MCF 10A (cell line): ENCODE measurements around the gene PTPRU. TPM values are rescaled to one million over a fixed set of nuclear protein-coding genes. Genes with fewer than 3 reads are reported as not detected.

Experiments
- BruUV-seq: library from RNA; stranded (reverse); fragments of 400-500 nt; replicated peaks from 2 replicates; lab custom pipeline; 2021; lab: Mats Ljungman, UMichigan
- CTCF ChIA-PET: fragments of 300-600 bp; sonication (Branson Sonifier 250); formaldehyde crosslinking; extraction: SDS; loops from one replicate; lab custom pipeline; 2021; ENCODE audit warnings: antibody characterized with exemption, inconsistent platforms; lab: Yijun Ruan, JAX
- POLR2A ChIA-PET: fragments of 300-600, 350-650 bp; sonication (Branson Sonifier 250); formaldehyde crosslinking; extraction: SDS; loops from one replicate; lab custom pipeline; 2020; ENCODE audit warnings: antibody characterized with exemption, inconsistent platforms; lab: Yijun Ruan, JAX
- DNase-seq: peaks from one replicate; pipeline ENCODE4 v3.0.0-alpha.2; 2018; ENCODE audit not compliant: unreplicated experiment
- H3K27ac Mint-ChIP-seq: one replicate; pipeline ENCODE4 v1.8.0; 2022; ENCODE audit warnings: mild to moderate bottlenecking, low read depth, mixed read lengths; ENCODE audit not compliant: unreplicated experiment
- H3K27me3 Mint-ChIP-seq: one replicate; pipeline ENCODE4 v1.8.0; 2022; ENCODE audit warnings: mixed read lengths; ENCODE audit not compliant: insufficient read depth, unreplicated experiment
- H3K36me3 Mint-ChIP-seq: one replicate; pipeline ENCODE4 v1.8.0; 2022; ENCODE audit warnings: mild to moderate bottlenecking, moderate library complexity, mixed read lengths; ENCODE audit not compliant: insufficient read depth, unreplicated experiment
- H3K4me1 Mint-ChIP-seq: one replicate; pipeline ENCODE4 v1.8.0; 2022; ENCODE audit warnings: mixed read lengths; ENCODE audit not compliant: insufficient read depth, unreplicated experiment
- H3K4me3 Mint-ChIP-seq: one replicate; pipeline ENCODE4 v1.8.0; 2022; ENCODE audit warnings: mild to moderate bottlenecking, moderate library complexity, mixed read lengths; ENCODE audit not compliant: unreplicated experiment
- H3K9me3 Mint-ChIP-seq: one replicate; pipeline ENCODE4 v1.8.0; 2022; ENCODE audit warnings: mixed read lengths; ENCODE audit not compliant: unreplicated experiment
- intact Hi-C: fragments of 100-400 bp; cut with micrococcal nuclease; formaldehyde crosslinking; loops from 2 replicates; pipeline ENCODE4 v1.14.1; 2022
- total RNA-seq: library from RNA; stranded (reverse); gene quantifications from 2 replicates; pipeline ENCODE4 v1.2.3, GENCODE V29; 2022
- TF ChIP-seq, protein P1 (sequence below): fragments of 200-600 bp; IDR thresholded peaks from one replicate; pipeline ENCODE4 v1.8.0; 2022; ENCODE audit warnings: antibody characterized with exemption, mild to moderate bottlenecking; ENCODE audit not compliant: unreplicated experiment

PTPRU gene
- total RNA-seq, 1 experiment from 2014 or later, result 24.1 TPM

DNA sequence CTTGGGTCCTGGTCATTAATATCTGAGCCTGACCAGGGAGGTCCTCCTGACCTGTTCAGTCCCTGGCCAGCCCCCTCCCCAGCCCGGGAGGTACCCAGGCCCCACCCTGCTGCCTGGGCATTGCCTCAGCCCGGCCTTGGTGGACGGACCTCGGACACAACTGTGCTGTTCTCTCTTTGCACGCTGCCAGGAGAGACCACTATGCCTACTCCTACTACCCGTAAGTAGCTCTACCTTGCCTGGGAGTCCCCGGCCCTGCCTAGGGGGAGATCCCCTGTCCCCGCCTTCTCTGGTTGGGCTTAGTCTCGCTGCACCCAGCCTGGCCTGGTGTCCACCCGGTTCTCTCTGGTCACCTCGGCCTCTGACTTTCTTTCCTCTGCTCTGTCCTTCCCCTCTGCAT, 53.2 kb downstream of the PTPRU start:
- TF ChIP-seq, protein P1, sequence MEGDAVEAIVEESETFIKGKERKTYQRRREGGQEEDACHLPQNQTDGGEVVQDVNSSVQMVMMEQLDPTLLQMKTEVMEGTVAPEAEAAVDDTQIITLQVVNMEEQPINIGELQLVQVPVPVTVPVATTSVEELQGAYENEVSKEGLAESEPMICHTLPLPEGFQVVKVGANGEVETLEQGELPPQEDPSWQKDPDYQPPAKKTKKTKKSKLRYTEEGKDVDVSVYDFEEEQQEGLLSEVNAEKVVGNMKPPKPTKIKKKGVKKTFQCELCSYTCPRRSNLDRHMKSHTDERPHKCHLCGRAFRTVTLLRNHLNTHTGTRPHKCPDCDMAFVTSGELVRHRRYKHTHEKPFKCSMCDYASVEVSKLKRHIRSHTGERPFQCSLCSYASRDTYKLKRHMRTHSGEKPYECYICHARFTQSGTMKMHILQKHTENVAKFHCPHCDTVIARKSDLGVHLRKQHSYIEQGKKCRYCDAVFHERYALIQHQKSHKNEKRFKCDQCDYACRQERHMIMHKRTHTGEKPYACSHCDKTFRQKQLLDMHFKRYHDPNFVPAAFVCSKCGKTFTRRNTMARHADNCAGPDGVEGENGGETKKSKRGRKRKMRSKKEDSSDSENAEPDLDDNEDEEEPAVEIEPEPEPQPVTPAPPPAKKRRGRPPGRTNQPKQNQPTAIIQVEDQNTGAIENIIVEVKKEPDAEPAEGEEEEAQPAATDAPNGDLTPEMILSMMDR, result no peak
- H3K27ac Mint-ChIP-seq, result peak overlapping the region; percentile 70
- H3K27me3 Mint-ChIP-seq, result no peaks in the 10 kb centered on the region
- no peak for DNase-seq
- POLR2A ChIA-PET, result no interaction called here
- H3K4me3 Mint-ChIP-seq, result no peak overlapping the region
- BruUV-seq, result no TSS peak
- intact Hi-C loops, result no loop called here
- CTCF ChIA-PET, result no interaction called here
- peaks cover 25% of the 10 kb centered on the region for H3K36me3 Mint-ChIP-seq
- H3K9me3 Mint-ChIP-seq, result no peaks in the 10 kb centered on the region
- no peaks in the 10 kb centered on the region for H3K4me1 Mint-ChIP-seq

DNA sequence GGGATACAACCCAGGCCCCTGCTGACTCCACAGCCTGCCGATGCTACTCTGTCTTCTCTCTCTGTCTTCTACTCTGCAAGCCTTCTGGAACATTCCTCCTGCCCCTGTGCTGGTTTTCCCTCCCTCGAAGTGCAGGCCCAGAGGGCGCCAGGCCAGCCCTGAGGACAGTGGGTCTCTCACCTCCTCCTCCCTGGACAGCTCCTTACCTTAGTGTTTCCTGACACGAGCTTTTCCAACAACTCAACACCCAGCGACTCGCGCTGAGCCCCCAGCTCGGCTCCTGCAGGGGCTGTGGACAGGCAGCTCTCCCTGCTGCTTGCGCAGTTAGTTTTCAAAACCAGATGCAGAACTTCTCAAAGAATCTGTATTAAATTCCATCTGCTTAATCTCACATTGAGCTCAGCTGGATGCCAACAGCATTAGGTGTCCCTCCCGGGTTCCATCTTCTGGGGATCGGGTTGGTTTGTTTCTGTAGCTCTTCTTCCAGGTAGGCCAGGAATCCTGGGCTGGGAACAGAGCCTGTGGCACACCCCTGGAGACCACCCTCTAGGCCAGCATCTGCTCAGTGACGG, 54.2 kb downstream of the PTPRU start:
- Mint-ChIP-seq H3K4me3 (no peak overlapping the region), H3K27ac (peak overlapping the region; percentile 70), H3K27me3 (no peaks in the 10 kb centered on the region), H3K9me3 (no peaks in the 10 kb centered on the region), H3K4me1 (no peaks in the 10 kb centered on the region), H3K36me3 (peaks cover 35% of the 10 kb centered on the region)
- intact Hi-C loops, result no loop called here
- TF ChIP-seq, protein P1, result no peak
- POLR2A ChIA-PET, result no interaction called here
- BruUV-seq, result no TSS peak
- DNase-seq, result no peak
- CTCF ChIA-PET, result interaction anchor here (0.5 to 0.6 kb wide), 2 partner anchors 12 to 92 kb away, joined by 3 read pairs; no protein-coding TSS in a partner anchor

DNA sequence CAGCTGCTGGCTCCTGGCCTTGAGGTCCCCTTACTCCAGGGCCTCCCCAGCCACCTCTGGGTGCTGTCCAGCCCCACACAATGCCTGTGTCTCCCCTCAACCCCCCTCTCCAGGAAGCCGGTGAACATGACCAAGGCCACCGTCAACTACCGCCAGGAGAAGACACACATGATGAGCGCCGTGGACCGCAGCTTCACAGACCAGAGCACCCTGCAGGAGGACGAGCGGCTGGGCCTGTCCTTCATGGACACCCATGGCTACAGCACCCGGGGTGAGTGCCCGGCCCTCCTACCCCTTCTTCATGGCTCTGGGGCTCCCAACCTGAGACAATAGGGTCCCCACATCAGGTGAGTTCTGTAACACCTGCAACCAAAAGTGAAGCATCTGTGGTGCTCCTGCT, 55.4 kb downstream of the PTPRU start:
- no peaks in the 10 kb centered on the region for H3K4me1 Mint-ChIP-seq
- ChIA-PET POLR2A (no interaction called here), CTCF (interaction anchor here (0.6 kb wide), 1 partner anchor 51 kb away, joined by 3 read pairs; no protein-coding TSS in a partner anchor)
- no peak for DNase-seq
- H3K9me3 Mint-ChIP-seq, result no peaks in the 10 kb centered on the region
- BruUV-seq, result no TSS peak
- no peak overlapping the region for H3K4me3 Mint-ChIP-seq
- intact Hi-C loops, result no loop called here
- no peaks in the 10 kb centered on the region for H3K27me3 Mint-ChIP-seq
- H3K36me3 Mint-ChIP-seq, result peaks cover 38% of the 10 kb centered on the region
- TF ChIP-seq, protein P1, result no peak
- H3K27ac Mint-ChIP-seq, result no peak overlapping the region

DNA sequence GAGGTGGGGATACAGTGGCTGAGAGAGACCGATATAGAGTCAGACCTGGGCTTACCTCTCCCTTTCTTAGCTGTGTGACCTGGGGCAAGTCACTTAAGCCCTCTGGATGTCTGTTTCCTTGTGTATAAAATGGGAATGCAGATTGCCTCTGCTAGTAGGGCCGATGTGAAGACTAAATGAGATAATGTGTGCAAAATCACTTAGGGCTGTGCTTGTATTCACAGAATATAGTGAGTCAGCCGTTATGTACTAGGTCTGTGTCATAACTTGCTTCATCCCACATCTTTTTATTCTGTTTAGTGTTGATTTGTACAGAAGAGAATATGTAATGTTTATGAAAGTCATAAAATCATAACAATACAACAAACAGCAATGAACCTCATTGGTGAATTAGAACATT, 56.0 kb downstream of the PTPRU start:
- H3K27me3 Mint-ChIP-seq, result no peaks in the 10 kb centered on the region
- no peak overlapping the region for H3K27ac Mint-ChIP-seq
- DNase-seq, result no peak
- H3K4me3 Mint-ChIP-seq, result no peak overlapping the region
- TF ChIP-seq, protein P1, result no peak
- peaks cover 38% of the 10 kb centered on the region for H3K36me3 Mint-ChIP-seq
- no peaks in the 10 kb centered on the region for H3K4me1 Mint-ChIP-seq
- ChIA-PET POLR2A (no interaction called here), CTCF (no interaction called here)
- no TSS peak for BruUV-seq
- no peaks in the 10 kb centered on the region for H3K9me3 Mint-ChIP-seq
- intact Hi-C loops, result no loop called here
